ENCODE data around the gene RAB40C. TPM values are rescaled to one million over a fixed set of nuclear protein-coding genes. Genes with fewer than 3 reads are reported as not detected.

RAB40C gene
- total and polyA plus RNA-seq, 10 of the 15 experiments (the other 5 are each of a cell fraction or from before 2014, with no cell fraction given) = 0.06 to 12.8 (median 4.6) TPM

GRCh38 chr16:606656-607307 lies 16.9 kb downstream of the RAB40C start:
- Histone ChIP-seq H4K20me1 (ENCODE audit: control insufficient read depth, insufficient read depth) (no peaks in the 10 kb centered on the region), H3K79me2 (ENCODE audit: control insufficient read depth, insufficient read depth, low read length) (no peaks in the 10 kb centered on the region), H3K27ac (ENCODE audit: control insufficient read depth, insufficient read depth) (no peak overlapping the region), H3K4me2 (ENCODE audit: control insufficient read depth, insufficient read depth) (no peak overlapping the region), H3K27me3 (replicated peaks in 1 of 2; ENCODE audit: control insufficient read depth in 2 of 2, insufficient read depth in 2 of 2, low read length in 1 of 2) (no peaks in the 10 kb centered on the region), H3K9me3 (replicated peaks; ENCODE audit: control insufficient read depth, insufficient read depth, low read length) (peaks cover 3% of the 10 kb centered on the region; the same call in 1 of the 3 replicates), H3K9ac (ENCODE audit: control insufficient read depth, insufficient read depth, low read length) (no peak overlapping the region), H3K4me1 (ENCODE audit: control insufficient read depth, insufficient read depth, low read length) (no peaks in the 10 kb centered on the region), H3K4me3 (no peak overlapping the region), H2AFZ (ENCODE audit: control insufficient read depth, low read depth, low read length) (no peak overlapping the region), H3K36me3 (ENCODE audit: control insufficient read depth in 2 of 2, insufficient read depth in 2 of 2, low read length in 1 of 2) (no peaks in the 10 kb centered on the region)
- ChIA-PET CTCF (no interaction called here), POLR2A (no interaction called here), SMC1A (ENCODE audit: uncharacterized antibody, unreplicated experiment) (interaction anchor here (0.6 kb wide), 1 partner anchor 546 kb away, joined by 3 read pairs; no protein-coding TSS in a partner anchor), RAD21 (ENCODE audit: unreplicated experiment) (no interaction called here)
- intact Hi-C loops (cut with micrococcal nuclease; ENCODE audit: unreplicated experiment) = no loop called here
- DNase-seq (ENCODE audit: low read depth, low spot score) (no peak), ATAC-seq (no peak), FAIRE-seq (no peak)
- BruUV-seq (replicated peaks) = no TSS peak
- in situ Hi-C loops (cut with MboI) = no loop called here
- 92% methylated on average over 22 of the region's 22 CpGs for WGBS (ENCODE audit: insufficient coverage, insufficient replicate concordance, low lambda C conversion rate, missing lambda C conversion rate)
- TF ChIP-seq BRCA1 (IDR thresholded peaks at IDR 0.05; ENCODE audit: low read depth, low read length) (no peak), HDGF (IDR thresholded peaks at IDR 0.05) (no peak), TCF12 (IDR thresholded peaks at IDR 0.05; ENCODE audit: low read depth, low read length) (no peak), EED (IDR thresholded peaks at IDR 0.05; ENCODE audit: low read depth) (no peak), POLR2AphosphoS5 (IDR thresholded peaks at IDR 0.05; ENCODE audit: low read length) (no peak), ZNF217 (IDR thresholded peaks at IDR 0.05) (no peak), E2F8 (IDR thresholded peaks at IDR 0.05; ENCODE audit: low read depth, partially characterized antibody) (no peak), ZBTB40 (IDR thresholded peaks at IDR 0.05; ENCODE audit: borderline replicate concordance) (no peak), KDM1A (IDR thresholded peaks at IDR 0.05; ENCODE audit: borderline replicate concordance) (no peak), SP1 (IDR thresholded peaks at IDR 0.05; ENCODE audit: low read depth, low read length) (no peak), POU2F2 (IDR thresholded peaks at IDR 0.05; ENCODE audit: borderline replicate concordance, low read depth, low read length) (no peak), GATAD2B (conservative IDR thresholded peaks at IDR 0.05; ENCODE audit: low read depth) (no peak), PKNOX1 (IDR thresholded peaks at IDR 0.05) (no peak), CEBPB (IDR thresholded peaks at IDR 0.05; ENCODE audit: borderline replicate concordance in 1 of 2, low read depth in 2 of 2, low read length in 2 of 2) (no peak), POLR2AphosphoS2 (IDR thresholded peaks at IDR 0.05; ENCODE audit: low read depth, low read length) (no peak), RBBP5 (conservative IDR thresholded peaks at IDR 0.05) (no peak), MYC (IDR thresholded peaks at IDR 0.05; ENCODE audit: insufficient read depth, insufficient read length, insufficient replicate concordance, low read length, severe bottlenecking) (no peak), RAD21 (IDR thresholded peaks at IDR 0.05; ENCODE audit: insufficient read depth, low read depth, low read length) (no peak)
